K562 (cell line): ENCODE data around the gene FAM187B. TPM values are rescaled to one million over a fixed set of nuclear protein-coding genes. Genes with fewer than 3 reads are reported as not detected.

ENCODE experiments used
- GATAD2B ChIP-seq: fragments of 450-650 bp; IDR thresholded peaks from 2 replicates; pipeline ENCODE4 v1.6.1; 2017; ENCODE audit warnings: mild to moderate bottlenecking, borderline replicate concordance
- HDAC6 ChIP-seq: IDR thresholded peaks from 2 replicates; pipeline ENCODE4 v1.6.1; 2012; ENCODE audit warnings: low read depth, mild to moderate bottlenecking, control low read depth, inconsistent platforms, low read length, moderate library complexity
- L3MBTL2 ChIP-seq: fragments of 450-650 bp; IDR thresholded peaks from 2 replicates; pipeline ENCODE4 v1.6.1; 2016; ENCODE audit warnings: mild to moderate bottlenecking, moderate library complexity
- MEF2D ChIP-seq: conservative IDR thresholded peaks from 2 replicates; pipeline ENCODE4 v1.6.1; 2016; ENCODE audit warnings: low read depth, missing genetic modification characterization, missing compliant biosample characterization
- NR2C2 ChIP-seq, 2 experiments: fragments of 200-800 bp in 1 of 2; sonication (Bioruptor generic) in 1 of 2; sonication (generic) in 1 of 2; formaldehyde crosslinking in 1 of 2; IDR thresholded peaks; 2 replicates each; pipeline versions ENCODE4 v1.6.1 to v1.8.0; 2016 to 2022; ENCODE audit warnings: mild to moderate bottlenecking in 1 of 2, missing compliant biosample characterization in 1 of 2, missing genetic modification characterization in 1 of 2, missing genetic modification reagents in 1 of 2
- TAF9B ChIP-seq: fragments of 450-650 bp; IDR thresholded peaks from 2 replicates; pipeline ENCODE4 v1.6.1; 2018; ENCODE audit warnings: mild to moderate bottlenecking; ENCODE audit not compliant: partially characterized antibody
- TCFL5 ChIP-seq: fragments of 250-450 bp; sonication (Bioruptor Pico); conservative IDR thresholded peaks from 2 replicates; pipeline ENCODE4 v1.6.1; 2021; ENCODE audit warnings: mild to moderate bottlenecking, moderate library complexity, matching md5 sums
- ZBTB11 ChIP-seq, 3 experiments: fragments of 200-800 bp in 1 of 3; fragments of 250-450 bp in 1 of 3; fragments of 450-650 bp in 1 of 3; sonication (Bioruptor Pico) in 1 of 3; sonication (Bioruptor generic) in 1 of 3; formaldehyde crosslinking in 1 of 3; IDR thresholded peaks; 2 replicates each; pipeline versions ENCODE4 v1.6.1 to v1.8.0; 2016 to 2022; ENCODE audit warnings: mild to moderate bottlenecking in 2 of 3, missing genetic modification characterization in 2 of 3, missing compliant biosample characterization in 1 of 3, moderate library complexity in 1 of 3
- ZFP91 ChIP-seq: sonication (generic); formaldehyde crosslinking; IDR thresholded peaks from 2 replicates; pipeline ENCODE4 v1.8.0; 2022; ENCODE audit warnings: mild to moderate bottlenecking, missing genetic modification reagents
- polyA plus RNA-seq, 8 experiments: library from polyadenylated mRNA; depleted of rRNA in 4 of 8; stranded (reverse) in 5 of 8; unstranded in 3 of 8; fragments of >200 nt; fragmentation: Nextera tagmentation in 2 of 8; fragmentation: Illumina TruSeq in 1 of 8; extraction: Ambion mirVana in 2 of 8; extraction: Trizol in 1 of 8; gene quantifications; 2 replicates each; pipeline versions ENCODE4 v1.2.1 to v1.2.3, GENCODE V29; 2011 to 2014; ENCODE audit warnings: inconsistent platforms in 1 of 8, missing spikeins in 1 of 8
- total RNA-seq, 7 experiments: library from RNA; depleted of rRNA in 6 of 7; stranded (reverse); fragments of >200 nt in 6 of 7; fragmentation: Illumina TruSeq in 2 of 7; extraction: Trizol in 2 of 7; gene quantifications; 2 replicates each; pipeline versions ENCODE4 v1.2.1 to v1.2.3, GENCODE V29; 2011 to 2021; ENCODE audit warnings: low replicate concordance in 1 of 7
- TF ChIP-seq, protein P1 (sequence below), 2 experiments: IDR thresholded peaks; 2 replicates each; pipeline ENCODE4 v1.6.1; 2011; ENCODE audit warnings: borderline replicate concordance in 1 of 2, control low read depth in 1 of 2, low read depth in 1 of 2, low read length in 1 of 2, mild to moderate bottlenecking in 1 of 2, mixed read lengths in 1 of 2, moderate library complexity in 1 of 2; ENCODE audit not compliant: insufficient read depth in 1 of 2, insufficient read length in 1 of 2, poor library complexity in 1 of 2, severe bottlenecking in 1 of 2; ENCODE audit errors: extremely low read depth in 1 of 2
- TF ChIP-seq, protein P2 (sequence below): sonication (generic); formaldehyde crosslinking; IDR thresholded peaks from 2 replicates; pipeline ENCODE4 v1.8.0; 2022; ENCODE audit warnings: mild to moderate bottlenecking, missing genetic modification reagents, borderline replicate concordance
- TF ChIP-seq, protein P3 (sequence below): fragments of 450-650 bp; IDR thresholded peaks from 2 replicates; pipeline ENCODE4 v1.6.1; 2016
- TF ChIP-seq, protein P4 (sequence below): sonication (generic); formaldehyde crosslinking; IDR thresholded peaks from 2 replicates; pipeline ENCODE4 v1.9.0; 2022; ENCODE audit warnings: mild to moderate bottlenecking, missing genetic modification reagents

FAM187B gene
- total and polyA plus RNA-seq, 9 of the 15 experiments (the other 6 are each of a cell fraction or from before 2014, with no cell fraction given): 0.04 to 0.09 TPM; not detected in 7

GRCh38 chr19:35213663-35214632 is 14.6 kb downstream of the FAM187B start (continued):
- TF ChIP-seq, protein P1, sequence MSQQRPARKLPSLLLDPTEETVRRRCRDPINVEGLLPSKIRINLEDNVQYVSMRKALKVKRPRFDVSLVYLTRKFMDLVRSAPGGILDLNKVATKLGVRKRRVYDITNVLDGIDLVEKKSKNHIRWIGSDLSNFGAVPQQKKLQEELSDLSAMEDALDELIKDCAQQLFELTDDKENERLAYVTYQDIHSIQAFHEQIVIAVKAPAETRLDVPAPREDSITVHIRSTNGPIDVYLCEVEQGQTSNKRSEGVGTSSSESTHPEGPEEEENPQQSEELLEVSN (IDR thresholded peaks at IDR 0.05; ENCODE audit: borderline replicate concordance in 1 of 2, extremely low read depth in 1 of 2, insufficient read depth in 1 of 2, insufficient read length in 1 of 2, low read depth in 1 of 2, low read length in 1 of 2, poor library complexity in 1 of 2, severe bottlenecking in 1 of 2): peak in 1 of 2 experiments; percentile 43
- TF ChIP-seq TAF9B (no peak), HDAC6 (no peak), GATAD2B (no peak), NR2C2 (CRISPR knock-in tag; IDR thresholded peaks at IDR 0.05) (no peak), NR2C2 (tag; IDR thresholded peaks at IDR 0.05) (0 out of 2 replicates have a peak, but pooled peaks have one; percentile 25), ZBTB11 (CRISPR knock-in tag; IDR thresholded peaks at IDR 0.05) (no peak), ZFP91 (CRISPR knock-in tag) (no peak), TCFL5 (CRISPR knock-in tag) (no peak), L3MBTL2 (peak; percentile 75), MEF2D (peak; percentile 76)
- TF ChIP-seq, protein P2, sequence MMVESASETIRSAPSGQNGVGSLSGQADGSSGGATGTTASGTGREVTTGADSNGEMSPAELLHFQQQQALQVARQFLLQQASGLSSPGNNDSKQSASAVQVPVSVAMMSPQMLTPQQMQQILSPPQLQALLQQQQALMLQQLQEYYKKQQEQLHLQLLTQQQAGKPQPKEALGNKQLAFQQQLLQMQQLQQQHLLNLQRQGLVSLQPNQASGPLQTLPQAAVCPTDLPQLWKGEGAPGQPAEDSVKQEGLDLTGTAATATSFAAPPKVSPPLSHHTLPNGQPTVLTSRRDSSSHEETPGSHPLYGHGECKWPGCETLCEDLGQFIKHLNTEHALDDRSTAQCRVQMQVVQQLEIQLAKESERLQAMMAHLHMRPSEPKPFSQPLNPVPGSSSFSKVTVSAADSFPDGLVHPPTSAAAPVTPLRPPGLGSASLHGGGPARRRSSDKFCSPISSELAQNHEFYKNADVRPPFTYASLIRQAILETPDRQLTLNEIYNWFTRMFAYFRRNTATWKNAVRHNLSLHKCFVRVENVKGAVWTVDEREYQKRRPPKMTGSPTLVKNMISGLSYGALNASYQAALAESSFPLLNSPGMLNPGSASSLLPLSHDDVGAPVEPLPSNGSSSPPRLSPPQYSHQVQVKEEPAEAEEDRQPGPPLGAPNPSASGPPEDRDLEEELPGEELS (CRISPR knock-in tag): no peak
- TF ChIP-seq, protein P3, sequence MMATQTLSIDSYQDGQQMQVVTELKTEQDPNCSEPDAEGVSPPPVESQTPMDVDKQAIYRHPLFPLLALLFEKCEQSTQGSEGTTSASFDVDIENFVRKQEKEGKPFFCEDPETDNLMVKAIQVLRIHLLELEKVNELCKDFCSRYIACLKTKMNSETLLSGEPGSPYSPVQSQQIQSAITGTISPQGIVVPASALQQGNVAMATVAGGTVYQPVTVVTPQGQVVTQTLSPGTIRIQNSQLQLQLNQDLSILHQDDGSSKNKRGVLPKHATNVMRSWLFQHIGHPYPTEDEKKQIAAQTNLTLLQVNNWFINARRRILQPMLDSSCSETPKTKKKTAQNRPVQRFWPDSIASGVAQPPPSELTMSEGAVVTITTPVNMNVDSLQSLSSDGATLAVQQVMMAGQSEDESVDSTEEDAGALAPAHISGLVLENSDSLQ: 0 out of 2 replicates have a peak, but pooled peaks have one; percentile 6
- TF ChIP-seq, protein P4, sequence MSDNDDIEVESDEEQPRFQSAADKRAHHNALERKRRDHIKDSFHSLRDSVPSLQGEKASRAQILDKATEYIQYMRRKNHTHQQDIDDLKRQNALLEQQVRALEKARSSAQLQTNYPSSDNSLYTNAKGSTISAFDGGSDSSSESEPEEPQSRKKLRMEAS (CRISPR knock-in tag): 0 out of 2 replicates have a peak, but pooled peaks have one; percentile 34
